Astrocyte of the cerebellum (primary cell): Measurements from ENCODE around the gene PDZD2.

Experiments
- DNase-seq: peaks from one replicate; pipeline ENCODE4 v3.0.0-alpha.2; 2011; ENCODE audit warnings: low read depth
- H3K4me3 ChIP-seq: 2 replicates; pipeline ENCODE4 v1.5.1; 2011; ENCODE audit warnings: mild to moderate bottlenecking, low read depth, low read length, moderate library complexity
- CTCF ChIP-seq: IDR thresholded peaks from 2 replicates; pipeline ENCODE4 v1.5.1; 2012; ENCODE audit warnings: low read length, low read depth, moderate library complexity, mild to moderate bottlenecking; ENCODE audit errors: missing control alignments
- in situ Hi-C: cut with HindIII; loops from 2 replicates; pipeline ENCODE4 v1.10.0; 2017; ENCODE audit warnings: low sequenced_read_pairs

The PDZD2 gene

GRCh38 chr5:31754358-31754704, 115.4 kb downstream of the PDZD2 start:
- no peak for TF ChIP-seq CTCF
- in situ Hi-C loops: no loop called here
- no peak overlapping the region for H3K4me3 ChIP-seq
- no peak for DNase-seq

GRCh38 chr5:31754741-31755675, 116.1 kb downstream of the PDZD2 start:
- no peak for DNase-seq
- H3K4me3 ChIP-seq: no peak overlapping the region
- TF ChIP-seq CTCF: no peak
- in situ Hi-C loops: no loop called here

GRCh38 chr5:31755676-31756230, 116.8 kb downstream of the PDZD2 start:
- no peak for TF ChIP-seq CTCF
- in situ Hi-C loops: no loop called here
- H3K4me3 ChIP-seq: no peak overlapping the region
- no peak for DNase-seq

- TF ChIP-seq CTCF: no peak
- DNase-seq: no peak
- in situ Hi-C loops: no loop called here
- no peak overlapping the region for H3K4me3 ChIP-seq
These were observed 118.9 kb downstream of the PDZD2 start for GRCh38 chr5:31757806-31758205.

GRCh38 chr5:31758803-31759425, 120.0 kb downstream of the PDZD2 start:
- in situ Hi-C loops: no loop called here
- no peak for DNase-seq

More at GRCh38 chr5:31758803-31759425, 120.0 kb downstream of the PDZD2 start:
- no peak overlapping the region for H3K4me3 ChIP-seq
- no peak for TF ChIP-seq CTCF
